Brain microvascular endothelial cell (primary cell): ENCODE data around the gene SH3BP4.

Experiments used
- DNase-seq: peaks from one replicate; pipeline ENCODE4 v3.0.0-alpha.2; 2020
- H3K27ac ChIP-seq: fragments of 250-450 bp; sonication (Bioruptor Pico); 2 replicates; pipeline ENCODE4 v1.5.1; 2020; ENCODE audit warnings: mild to moderate bottlenecking, moderate library complexity
- H3K27me3 ChIP-seq: fragments of 250-450 bp; sonication (Bioruptor Pico); replicated peaks from 2 replicates; pipeline ENCODE4 v1.5.1; 2020; ENCODE audit warnings: mild to moderate bottlenecking
- H3K36me3 ChIP-seq: fragments of 250-450 bp; sonication (Bioruptor Pico); replicated peaks from 2 replicates; pipeline ENCODE4 v1.5.1; 2020; ENCODE audit warnings: mild to moderate bottlenecking
- H3K4me3 ChIP-seq: 2 replicates; pipeline ENCODE4 v1.5.1; 2011; ENCODE audit warnings: low read depth, mild to moderate bottlenecking, control low read depth, low read length, moderate library complexity
- CTCF ChIP-seq: IDR thresholded peaks from 2 replicates; pipeline ENCODE4 v1.5.1; 2011; ENCODE audit warnings: low read depth, mild to moderate bottlenecking, moderate library complexity, low read length, control low read depth, inconsistent platforms; ENCODE audit errors: missing control alignments
- in situ Hi-C: cut with HindIII; loops from 2 replicates; pipeline ENCODE4 v1.10.0; 2017; ENCODE audit warnings: low sequenced_read_pairs, low pct_ligation_motif_present

Gene SH3BP4

GRCh38 chr2:235045336-235045972 lies 93.6 kb downstream of the SH3BP4 start:
- H3K27ac ChIP-seq: no peak overlapping the region
- peaks cover 47% of the 10 kb centered on the region for H3K36me3 ChIP-seq
- DNase-seq: no peak

GRCh38 chr2:235045973-235046343 lies 94.1 kb downstream of the SH3BP4 start:
- no peaks in the 10 kb centered on the region for H3K27me3 ChIP-seq
- no peak overlapping the region for H3K4me3 ChIP-seq
- in situ Hi-C loops: no loop called here
- DNase-seq: no peak
- H3K36me3 ChIP-seq: peaks cover 42% of the 10 kb centered on the region
- H3K27ac ChIP-seq: no peak overlapping the region
- no peak for TF ChIP-seq CTCF

More at GRCh38 chr2:235045336-235045972, 93.6 kb downstream of the SH3BP4 start:
- no peaks in the 10 kb centered on the region for H3K27me3 ChIP-seq
- no peak for TF ChIP-seq CTCF
- H3K4me3 ChIP-seq: no peak overlapping the region
- in situ Hi-C loops: no loop called here

GRCh38 chr2:235046589-235046988 lies 94.8 kb downstream of the SH3BP4 start:
- Histone ChIP-seq H3K27me3 (no peaks in the 10 kb centered on the region), H3K4me3 (no peak overlapping the region), H3K36me3 (peaks cover 35% of the 10 kb centered on the region), H3K27ac (no peak overlapping the region)
- in situ Hi-C loops: no loop called here
- no peak for DNase-seq
- TF ChIP-seq CTCF: no peak

GRCh38 chr2:235047171-235048160 lies 95.6 kb downstream of the SH3BP4 start:
- no peak for TF ChIP-seq CTCF
- DNase-seq: no peak
- H3K27ac ChIP-seq: no peak overlapping the region
- peaks cover 26% of the 10 kb centered on the region for H3K36me3 ChIP-seq
- H3K27me3 ChIP-seq: no peaks in the 10 kb centered on the region
- in situ Hi-C loops: no loop called here
- no peak overlapping the region for H3K4me3 ChIP-seq

GRCh38 chr2:235048549-235048948 lies 96.7 kb downstream of the SH3BP4 start:
- Histone ChIP-seq H3K4me3 (no peak overlapping the region), H3K36me3 (peaks cover 25% of the 10 kb centered on the region), H3K27ac (no peak overlapping the region), H3K27me3 (no peaks in the 10 kb centered on the region)
- TF ChIP-seq CTCF: no peak
- no peak for DNase-seq
- in situ Hi-C loops: no loop called here
